GM21367 (cell line): ENCODE measurements around the gene RRP12.
"Not testable (repeated sequence)": the region's sequence is repeated elsewhere in the genome, so short reads cannot be mapped to it uniquely, and the experiment has no call there.

Experiments
- ATAC-seq: cut with Tn5 transposase; IDR thresholded peaks from one replicate; pipeline ENCODE4 v1.9.1; 2021; ENCODE audit not compliant: unreplicated experiment

The RRP12 gene

GRCh38 chr10:97367126-97367649 lies 34.0 kb downstream of the RRP12 start:
- no peak for ATAC-seq

- ATAC-seq: no peak
Measured at GRCh38 chr10:97366572-97366971, 34.6 kb downstream of the RRP12 start.

GRCh38 chr10:97365761-97366351 lies 35.3 kb downstream of the RRP12 start:
- ATAC-seq: no peak

GRCh38 chr10:97363071-97363470 lies 38.1 kb downstream of the RRP12 start:
- no peak for ATAC-seq

- no peak for ATAC-seq
Measured at GRCh38 chr10:97362310-97363033, 38.7 kb downstream of the RRP12 start.

- no peak for ATAC-seq
Measured at GRCh38 chr10:97361537-97361901, 39.6 kb downstream of the RRP12 start.

- no peak for ATAC-seq
Measured at GRCh38 chr10:97360705-97361536, 40.2 kb downstream of the RRP12 start.

- no peak for ATAC-seq
Measured at GRCh38 chr10:97358781-97359180, 42.4 kb downstream of the RRP12 start.

GRCh38 chr10:97358349-97358748 lies 42.8 kb downstream of the RRP12 start:
- no peak for ATAC-seq

- ATAC-seq: no peak
Measured at GRCh38 chr10:97356918-97357317, 44.2 kb downstream of the RRP12 start.

GRCh38 chr10:97356318-97356914 lies 44.7 kb downstream of the RRP12 start:
- no peak for ATAC-seq

GRCh38 chr10:97355571-97355975 lies 45.6 kb downstream of the RRP12 start:
- no peak for ATAC-seq

- no peak for ATAC-seq
Measured at GRCh38 chr10:97353945-97354344, 47.2 kb downstream of the RRP12 start.

- no peak for ATAC-seq
Measured at GRCh38 chr10:97349752-97350513, 51.2 kb downstream of the RRP12 start.

GRCh38 chr10:97347317-97347716 lies 53.8 kb downstream of the RRP12 start:
- ATAC-seq: no peak

- not testable (repeated sequence) for ATAC-seq
Measured at GRCh38 chr10:97343664-97344063, 57.5 kb downstream of the RRP12 start.

- no peak for ATAC-seq
Measured at GRCh38 chr10:97341416-97341815, 59.7 kb downstream of the RRP12 start.

GRCh38 chr10:97338041-97338440 lies 63.1 kb downstream of the RRP12 start:
- no peak for ATAC-seq

GRCh38 chr10:97336942-97337831 lies 64.0 kb downstream of the RRP12 start:
- no peak for ATAC-seq

- ATAC-seq: no peak
Measured at GRCh38 chr10:97336446-97336845, 64.7 kb downstream of the RRP12 start.
